GM21529 (cell line): Measurements from ENCODE around the gene RNF150.

ENCODE experiments used
- ATAC-seq: cut with Tn5 transposase; IDR thresholded peaks from one replicate; pipeline ENCODE4 v1.9.1; 2021; ENCODE audit not compliant: unreplicated experiment

Gene RNF150

GRCh38 chr4:141028024-141028529, 105.2 kb downstream of the RNF150 start:
- ATAC-seq, result no peak

DNA sequence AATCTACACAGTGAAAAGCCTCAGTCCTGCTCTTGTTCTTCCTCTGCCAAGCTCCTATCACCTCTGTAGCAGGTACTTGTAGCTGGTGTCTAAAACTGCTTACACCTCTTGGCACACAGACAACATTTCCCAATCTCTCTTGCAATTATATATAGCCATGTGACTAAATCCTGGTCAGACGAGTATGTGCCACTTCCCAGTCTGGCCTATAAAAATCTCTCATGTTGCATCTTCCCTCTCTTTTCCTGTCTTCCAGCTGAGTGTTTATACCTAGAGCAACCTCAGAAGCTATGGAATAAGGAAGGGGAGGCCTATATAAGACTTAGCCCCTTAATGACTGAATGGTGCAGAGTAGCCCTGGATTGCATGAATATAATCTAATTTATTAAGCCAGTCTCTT, 105.8 kb downstream of the RNF150 start:
- ATAC-seq, result no peak

DNA sequence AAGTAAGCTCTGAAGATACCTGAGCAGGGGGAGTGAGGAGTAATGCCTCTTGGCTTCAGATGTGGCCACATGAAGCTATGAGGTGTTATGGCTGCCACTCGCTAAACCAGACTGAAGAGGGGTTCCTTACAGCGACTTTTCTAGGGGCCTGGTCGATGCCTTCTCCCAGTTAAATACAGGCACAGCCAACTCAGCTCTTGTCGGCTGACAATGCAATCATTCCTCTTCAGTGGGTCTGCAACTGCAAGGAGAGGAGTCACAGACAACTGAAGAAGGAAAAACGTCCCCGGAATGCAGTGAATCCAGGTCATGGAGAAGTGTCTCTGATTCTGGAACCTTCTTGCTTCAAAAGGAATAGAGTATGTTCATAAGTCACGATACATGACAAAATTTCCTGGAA, 106.4 kb downstream of the RNF150 start:
- ATAC-seq, result no peak

DNA sequence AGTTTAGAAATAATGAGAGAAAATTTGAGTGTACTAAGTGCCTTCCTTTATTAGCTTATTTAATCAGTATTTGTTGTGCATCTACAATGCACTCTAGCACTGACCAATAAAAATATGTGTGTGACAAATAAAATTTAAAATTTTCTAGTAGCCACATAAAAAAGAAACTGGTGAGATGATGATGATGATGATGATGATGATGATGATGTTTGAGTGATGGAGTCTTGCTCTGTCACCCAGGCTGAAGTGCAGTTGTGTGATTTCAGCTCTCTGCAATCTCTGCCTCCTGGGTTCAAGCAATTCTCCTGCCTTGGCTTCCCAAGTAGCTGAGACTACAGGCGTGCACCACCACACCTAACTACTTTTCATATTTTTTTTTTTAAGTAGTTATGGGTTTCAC, 110.2 kb downstream of the RNF150 start:
- ATAC-seq, result no peak

GRCh38 chr4:141022111-141022695, 111.1 kb downstream of the RNF150 start:
- ATAC-seq, result no peak

GRCh38 chr4:141021397-141022110, 111.7 kb downstream of the RNF150 start:
- no peak for ATAC-seq

GRCh38 chr4:141020801-141021261, 112.4 kb downstream of the RNF150 start:
- no peak for ATAC-seq

DNA sequence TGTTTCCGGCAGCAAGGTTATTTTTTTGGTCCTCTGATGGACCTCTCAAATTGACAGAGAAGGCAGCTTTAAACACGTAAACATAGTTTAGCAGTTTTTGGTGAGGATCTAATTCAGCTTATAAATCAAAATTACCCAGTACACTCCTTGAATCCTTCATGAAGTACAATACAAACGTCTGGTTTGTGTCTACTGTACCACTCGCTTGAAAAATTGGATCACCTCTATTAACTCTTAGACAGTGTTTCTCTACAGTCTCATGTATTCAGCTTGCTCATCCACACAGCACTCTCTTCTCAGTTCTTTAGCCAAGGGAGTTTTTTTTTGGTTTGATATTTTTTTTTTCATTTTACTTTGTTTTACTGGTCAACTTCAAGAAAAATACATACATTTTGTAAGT, 113.5 kb downstream of the RNF150 start:
- ATAC-seq, result no peak

- no peak for ATAC-seq
These were observed 117.0 kb downstream of the RNF150 start for GRCh38 chr4:141016117-141016798.

GRCh38 chr4:141013899-141014298, 119.4 kb downstream of the RNF150 start:
- ATAC-seq, result no peak

DNA sequence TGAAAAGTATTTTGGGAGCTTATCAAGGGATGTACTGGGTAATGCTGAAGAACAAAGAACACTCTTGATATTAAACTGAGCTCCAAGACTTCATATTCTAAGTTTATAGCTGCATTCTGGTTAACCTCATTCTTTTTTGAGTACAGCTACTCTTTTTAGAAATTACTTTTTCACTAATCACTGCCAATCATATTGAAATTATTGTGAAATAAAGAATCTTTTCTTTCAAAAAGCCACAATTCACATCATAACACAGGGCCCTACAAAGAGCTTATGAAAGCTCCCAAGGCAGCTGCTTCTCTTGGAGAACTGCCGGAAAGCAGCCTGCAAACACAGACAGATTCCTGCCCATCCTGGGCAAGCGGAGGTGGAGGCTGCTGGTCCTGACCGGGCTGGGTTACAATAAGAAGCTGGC, 121.4 kb downstream of the RNF150 start:
- no peak for ATAC-seq

GRCh38 chr4:141009931-141010330, 123.3 kb downstream of the RNF150 start:
- ATAC-seq, result no peak

- no peak for ATAC-seq
These were observed 124.1 kb downstream of the RNF150 start for GRCh38 chr4:141009129-141009528.

GRCh38 chr4:141006242-141006802, 126.9 kb downstream of the RNF150 start:
- no peak for ATAC-seq

DNA sequence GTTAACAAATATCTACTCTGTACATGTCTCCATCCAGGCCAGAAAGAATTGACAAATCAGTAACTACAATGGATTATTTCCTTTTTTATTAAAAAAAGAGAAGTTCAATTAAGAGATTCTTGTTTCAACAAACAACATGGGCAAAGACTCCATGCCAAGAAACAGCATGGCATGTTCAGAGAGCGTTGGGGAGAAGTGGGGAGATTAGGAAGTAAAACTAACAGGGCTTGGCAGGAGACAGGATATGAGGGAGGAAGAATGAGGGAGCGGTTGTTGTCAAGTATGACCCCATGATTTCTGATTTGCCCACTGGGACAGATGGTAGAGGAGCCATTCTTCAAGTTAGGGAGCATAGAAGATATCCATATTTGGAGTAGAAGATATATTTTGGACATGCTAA, 128.4 kb downstream of the RNF150 start:
- no peak for ATAC-seq

DNA sequence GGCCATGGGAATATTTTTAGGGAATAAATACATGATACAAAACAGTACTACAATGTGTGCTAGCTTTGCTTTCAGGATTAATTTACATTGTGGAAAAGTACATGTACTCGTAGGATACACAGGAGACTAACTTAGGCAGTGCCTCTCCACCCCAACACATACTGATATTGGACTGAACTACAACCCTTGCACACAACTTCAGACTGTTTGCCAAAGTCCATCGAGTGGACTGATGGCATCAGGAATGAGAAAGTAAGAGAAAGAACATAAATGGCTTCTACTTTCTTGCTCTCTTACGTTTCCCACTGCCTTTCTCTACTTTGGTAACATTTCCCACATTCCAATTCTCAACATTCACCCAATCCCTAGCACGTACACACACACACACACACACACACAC, 130.1 kb downstream of the RNF150 start:
- no peak for ATAC-seq

GRCh38 chr4:141002323-141002805, 130.9 kb downstream of the RNF150 start:
- ATAC-seq, result no peak

- no peak for ATAC-seq
These were observed 136.5 kb downstream of the RNF150 start for GRCh38 chr4:140996766-140997165.

DNA sequence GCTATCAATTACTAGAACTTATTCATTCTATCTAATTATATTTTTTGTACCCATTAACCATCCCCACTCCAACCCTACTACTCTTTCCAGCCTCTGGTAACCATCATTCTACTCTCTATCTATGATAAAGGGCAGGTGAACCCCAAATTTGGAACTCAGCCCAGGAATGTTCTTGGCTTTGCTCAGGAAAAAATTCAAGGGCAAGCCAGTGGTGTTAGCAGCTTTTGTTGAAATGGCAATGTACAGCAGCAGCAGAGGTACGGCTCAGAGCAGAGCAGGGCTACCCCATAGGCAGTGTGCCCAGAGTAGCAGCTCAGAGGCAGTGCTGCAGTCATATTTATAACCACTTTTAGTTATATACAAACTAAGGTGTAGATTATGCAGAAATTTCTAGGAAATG, 138.2 kb downstream of the RNF150 start:
- no peak for ATAC-seq

GRCh38 chr4:140994015-140994414, 139.3 kb downstream of the RNF150 start:
- ATAC-seq, result no peak

DNA sequence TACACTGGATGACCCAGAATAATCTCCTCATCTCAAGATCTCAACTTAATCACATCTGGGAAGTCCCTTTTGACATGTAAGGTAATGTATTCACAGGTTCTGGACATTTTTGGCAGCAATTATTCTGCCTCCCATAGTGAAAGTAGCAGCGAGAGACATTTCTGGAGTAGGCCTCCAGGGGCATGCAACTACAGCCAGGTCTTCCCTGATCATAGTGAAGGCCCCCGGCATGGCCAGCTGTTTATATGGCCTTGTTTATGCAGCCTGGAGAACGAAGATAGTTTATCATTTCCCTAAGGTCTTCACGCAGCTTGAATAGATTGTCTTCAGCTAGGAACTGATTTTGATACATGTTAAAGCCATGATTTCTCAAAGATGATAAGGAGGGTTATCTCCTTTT, 139.9 kb downstream of the RNF150 start:
- no peak for ATAC-seq

- ATAC-seq, result no peak
These were observed 143.3 kb downstream of the RNF150 start for GRCh38 chr4:140989944-140990343.
